K562 (cell line): ENCODE measurements around the gene EEF1A2.

Experiments used
- BRF1 ChIP-seq: IDR thresholded peaks from 3 replicates; pipeline ENCODE4 v1.6.1; 2011; ENCODE audit warnings: borderline replicate concordance, mild to moderate bottlenecking; ENCODE audit not compliant: insufficient read length; ENCODE audit errors: extremely low read depth
- CBX3 ChIP-seq, 2 experiments: IDR thresholded peaks; 1 replicate in 1 of 2; 2 replicates in 1 of 2; pipeline ENCODE4 v1.6.1; 2012; ENCODE audit warnings: inconsistent platforms in 2 of 2, low read length in 2 of 2, borderline replicate concordance in 1 of 2, control low read depth in 1 of 2
- FIP1L1 ChIP-seq: fragments of 200-400 bp; formaldehyde crosslinking; IDR thresholded peaks from 2 replicates; pipeline ENCODE4 v1.6.1; 2018; ENCODE audit warnings: mild to moderate bottlenecking, low read depth, low read length; ENCODE audit not compliant: poor library complexity, severe bottlenecking
- HDAC2 ChIP-seq: fragments of 450-650 bp; IDR thresholded peaks from 2 replicates; pipeline ENCODE4 v1.6.1; 2016; ENCODE audit warnings: mild to moderate bottlenecking
- MTA1 ChIP-seq: fragments of 450-650 bp; IDR thresholded peaks from 2 replicates; pipeline ENCODE4 v1.6.1; 2017; ENCODE audit warnings: borderline replicate concordance
- RFX5 ChIP-seq: IDR thresholded peaks from 2 replicates; pipeline ENCODE4 v1.6.1; 2011; ENCODE audit warnings: low read depth, mild to moderate bottlenecking, improper control_type of control experiment, low read length
- ZNF175 ChIP-seq: fragments of 200-800 bp; sonication (Bioruptor generic); IDR thresholded peaks from 2 replicates; pipeline ENCODE4 v1.6.1; 2016; ENCODE audit warnings: low read depth, mild to moderate bottlenecking, missing genetic modification characterization, missing compliant biosample characterization
- ZNF311 ChIP-seq: fragments of 250-450 bp; sonication (Bioruptor Pico); IDR thresholded peaks from 2 replicates; pipeline ENCODE4 v1.4.0; 2020; ENCODE audit warnings: mild to moderate bottlenecking, moderate library complexity
- TF ChIP-seq, protein P1 (sequence below), 2 experiments: fragments of 250-450 bp in 1 of 2; fragments of 450-650 bp in 1 of 2; sonication (Bioruptor Pico) in 1 of 2; IDR thresholded peaks; 2 replicates each; pipeline versions ENCODE4 v1.6.1 to v1.8.0; 2016 to 2021; ENCODE audit warnings: mild to moderate bottlenecking in 2 of 2, moderate library complexity in 2 of 2, missing compliant biosample characterization in 1 of 2, missing genetic modification characterization in 1 of 2
- TF ChIP-seq, protein P2 (sequence below), 3 experiments: IDR thresholded peaks in 2 of 3; conservative IDR thresholded peaks in 1 of 3; 2 replicates each; pipeline ENCODE4 v1.5.1; 2011 to 2012; ENCODE audit warnings: low read length in 3 of 3, mild to moderate bottlenecking in 3 of 3, control low read depth in 2 of 3, improper control_type of control experiment in 1 of 3, inconsistent platforms in 1 of 3, low read depth in 1 of 3, mixed read lengths in 1 of 3, moderate library complexity in 1 of 3; ENCODE audit not compliant: insufficient read depth in 2 of 3

DNA sequence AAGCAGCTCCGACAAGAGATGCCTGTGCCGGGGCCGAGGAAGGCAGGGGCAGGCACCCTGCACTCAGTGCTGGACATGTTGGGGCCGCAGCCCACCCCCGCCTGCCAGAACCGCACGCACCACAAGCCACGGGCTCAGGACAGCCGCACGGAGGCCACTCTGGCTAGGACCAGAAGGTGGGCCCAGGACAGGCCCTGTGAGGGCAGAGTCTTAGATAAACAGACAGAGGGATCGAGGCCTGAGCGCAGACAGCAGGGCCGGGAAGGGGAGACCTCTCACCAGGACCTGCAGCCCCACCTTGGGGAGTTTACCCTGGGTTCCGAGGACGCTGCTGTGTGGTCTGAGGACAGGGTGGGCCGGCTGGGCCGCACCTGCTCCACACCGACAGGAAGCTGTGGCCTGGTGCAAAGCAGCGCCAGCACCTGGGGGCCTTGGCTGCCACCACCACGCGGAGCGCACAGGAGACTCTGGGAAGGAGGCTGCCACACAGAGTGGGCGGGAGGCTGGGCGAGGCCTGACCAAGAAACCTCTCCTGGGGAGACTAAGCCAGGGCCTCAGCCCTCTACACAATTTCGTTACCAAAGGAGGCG lies 58.4 kb downstream of the EEF1A2 start:
- TF ChIP-seq BRF1 (no peak), FIP1L1 (no peak), ZNF175 (no peak), RFX5 (no peak), ZNF311 (CRISPR knock-in tag) (no peak), CBX3 (IDR thresholded peaks at IDR 0.05; ENCODE audit: borderline replicate concordance in 1 of 2, low read length in 2 of 2) (no peak), MTA1 (no peak), HDAC2 (no peak)
- TF ChIP-seq, protein P1, sequence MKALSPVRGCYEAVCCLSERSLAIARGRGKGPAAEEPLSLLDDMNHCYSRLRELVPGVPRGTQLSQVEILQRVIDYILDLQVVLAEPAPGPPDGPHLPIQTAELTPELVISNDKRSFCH (CRISPR knock-in tag; IDR thresholded peaks at IDR 0.05) = no peak
- TF ChIP-seq, protein P1 (tag; IDR thresholded peaks at IDR 0.05) = no peak
- TF ChIP-seq, protein P2, sequence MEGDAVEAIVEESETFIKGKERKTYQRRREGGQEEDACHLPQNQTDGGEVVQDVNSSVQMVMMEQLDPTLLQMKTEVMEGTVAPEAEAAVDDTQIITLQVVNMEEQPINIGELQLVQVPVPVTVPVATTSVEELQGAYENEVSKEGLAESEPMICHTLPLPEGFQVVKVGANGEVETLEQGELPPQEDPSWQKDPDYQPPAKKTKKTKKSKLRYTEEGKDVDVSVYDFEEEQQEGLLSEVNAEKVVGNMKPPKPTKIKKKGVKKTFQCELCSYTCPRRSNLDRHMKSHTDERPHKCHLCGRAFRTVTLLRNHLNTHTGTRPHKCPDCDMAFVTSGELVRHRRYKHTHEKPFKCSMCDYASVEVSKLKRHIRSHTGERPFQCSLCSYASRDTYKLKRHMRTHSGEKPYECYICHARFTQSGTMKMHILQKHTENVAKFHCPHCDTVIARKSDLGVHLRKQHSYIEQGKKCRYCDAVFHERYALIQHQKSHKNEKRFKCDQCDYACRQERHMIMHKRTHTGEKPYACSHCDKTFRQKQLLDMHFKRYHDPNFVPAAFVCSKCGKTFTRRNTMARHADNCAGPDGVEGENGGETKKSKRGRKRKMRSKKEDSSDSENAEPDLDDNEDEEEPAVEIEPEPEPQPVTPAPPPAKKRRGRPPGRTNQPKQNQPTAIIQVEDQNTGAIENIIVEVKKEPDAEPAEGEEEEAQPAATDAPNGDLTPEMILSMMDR (IDR thresholded peaks at IDR 0.05 in 2 of 3, conservative IDR thresholded peaks at IDR 0.05 in 1 of 3; ENCODE audit: insufficient read depth in 2 of 3, low read depth in 1 of 3, low read length in 3 of 3) = no peak
